GM19193 (cell line): Measurements from ENCODE around the gene NHSL1.

Experiments used
- POLR2A ChIP-seq: IDR thresholded peaks from 4 replicates; pipeline ENCODE4 v1.6.1; 2011; ENCODE audit not compliant: insufficient read depth, insufficient read length; ENCODE audit errors: extremely low read depth

The NHSL1 gene

GRCh38 chr6:138417493-138418117, 81.7 kb downstream of the NHSL1 start:
- no peak for TF ChIP-seq POLR2A

- no peak for TF ChIP-seq POLR2A
Measured at GRCh38 chr6:138416206-138416605, 83.1 kb downstream of the NHSL1 start.

GRCh38 chr6:138415125-138415524, 84.2 kb downstream of the NHSL1 start:
- TF ChIP-seq POLR2A, result no peak

GRCh38 chr6:138410972-138411880, 88.1 kb downstream of the NHSL1 start:
- no peak for TF ChIP-seq POLR2A

- no peak for TF ChIP-seq POLR2A
Measured at GRCh38 chr6:138410048-138410735, 89.1 kb downstream of the NHSL1 start.

- TF ChIP-seq POLR2A, result no peak
Measured at GRCh38 chr6:138406443-138406842, 92.9 kb downstream of the NHSL1 start.

GRCh38 chr6:138405816-138406413, 93.4 kb downstream of the NHSL1 start:
- TF ChIP-seq POLR2A, result no peak

- TF ChIP-seq POLR2A, result no peak
Measured at GRCh38 chr6:138404666-138405337, 94.5 kb downstream of the NHSL1 start.

- TF ChIP-seq POLR2A, result no peak
Measured at GRCh38 chr6:138403801-138404665, 95.3 kb downstream of the NHSL1 start, which contains the start of gene HEBP2. TSS of gene HEBP2 (plus strand) at chr6:138404223. CDS start at chr6:138404496, 273 bp downstream.

GRCh38 chr6:138403324-138403800, 95.9 kb downstream of the NHSL1 start:
- TF ChIP-seq POLR2A, result no peak

- no peak for TF ChIP-seq POLR2A
Measured at GRCh38 chr6:138402838-138403187, 96.5 kb downstream of the NHSL1 start.

- TF ChIP-seq POLR2A, result no peak
Measured at GRCh38 chr6:138401960-138402837, 97.1 kb downstream of the NHSL1 start.
